ENCODE data around the gene SPOPL. TPM values are rescaled to one million over a fixed set of nuclear protein-coding genes. Genes with fewer than 3 reads are reported as not detected.

SPOPL gene
- total and polyA plus RNA-seq, 2 of the 4 experiments (the other 2 are of a cell fraction), result 4.8 to 20.3 TPM

GRCh38 chr2:138622613-138623012, 121.0 kb downstream of the SPOPL start:
- H3K4me2 ChIP-seq (ENCODE audit: low read depth, low read length), result no peak overlapping the region
- no peak overlapping the region for H3K9ac ChIP-seq (ENCODE audit: low read depth, low read length)
- BruUV-seq (replicated peaks), result no TSS peak
- H3K27ac ChIP-seq (ENCODE audit: insufficient read depth, low read length), result no peak overlapping the region
- H2BK20ac ChIP-seq (ENCODE audit: low read depth, low read length), result no peak overlapping the region
- no peak overlapping the region for H2AK9ac ChIP-seq (replicated peaks; ENCODE audit: low read depth, low read length, poor library complexity)
- POLR2A ChIA-PET (ENCODE audit: unreplicated experiment), result no interaction called here
- no peak overlapping the region for H3K23ac ChIP-seq (ENCODE audit: low read depth, low read length)
- no peaks in the 10 kb centered on the region for H3K9me1 ChIP-seq (ENCODE audit: insufficient read depth, low read length)
- H4K91ac ChIP-seq (ENCODE audit: insufficient read depth, low read depth, low read length), result no peak overlapping the region
- dilution Hi-C loops (cut with HindIII; ENCODE audit: low sequenced_read_pairs, unreplicated experiment), result no loop called here
- no peaks in the 10 kb centered on the region for H4K20me1 ChIP-seq (ENCODE audit: insufficient read depth, low read length)
- no peak overlapping the region for H2BK120ac ChIP-seq (ENCODE audit: low read depth, low read length)
- 63% methylated on average over 1 of the region's 3 CpGs; no CpG with 5 or more reads in 1 of the 2 experiments for WGBS, 2 experiments (ENCODE audit: extremely low coverage in 2 of 2, insufficient read length in 1 of 2)
- no peak overlapping the region for H2BK5ac ChIP-seq (ENCODE audit: low read depth, low read length, poor library complexity, severe bottlenecking)
- no peaks in the 10 kb centered on the region for H3K36me3 ChIP-seq (ENCODE audit: control insufficient read depth, insufficient read depth, low read length)
- H2BK15ac ChIP-seq (ENCODE audit: low read depth, low read length), result no peak overlapping the region
- no peak overlapping the region for H4K5ac ChIP-seq (ENCODE audit: low read depth, low read length)
- H2AK5ac ChIP-seq (ENCODE audit: low read depth, low read length), result no peak overlapping the region
- no peak overlapping the region for H3K14ac ChIP-seq (replicated peaks; ENCODE audit: low read depth, low read length)
- H3K4ac ChIP-seq (ENCODE audit: low read depth, low read length), result no peak overlapping the region
- DNase-seq (no peak), ATAC-seq (ENCODE audit: low read depth) (no peak)
- no peak overlapping the region for H3K56ac ChIP-seq (ENCODE audit: extremely low read depth, insufficient read depth, low read length)
- H4K8ac ChIP-seq (ENCODE audit: low read depth in 2 of 2, low read length in 2 of 2), result no peak overlapping the region
- H3K9me3 ChIP-seq (ENCODE audit: control insufficient read depth, insufficient read depth, low read length), result no peaks in the 10 kb centered on the region
- in situ Hi-C loops (cut with MboI; ENCODE audit: low sequenced_read_pairs), result no loop called here
- no peaks in the 10 kb centered on the region for H3K4me1 ChIP-seq (ENCODE audit: control insufficient read depth, insufficient read depth, low read length)
- no peaks in the 10 kb centered on the region for H3K79me1 ChIP-seq (ENCODE audit: low read depth in 1 of 2, low read length in 2 of 2)
- H3K18ac ChIP-seq (ENCODE audit: low read depth, low read length), result no peak overlapping the region
- H3K4me3 ChIP-seq (ENCODE audit: insufficient read depth, low read depth, low read length), result no peak overlapping the region
- intact Hi-C loops (cut with micrococcal nuclease), result no loop called here
- H3K27me3 ChIP-seq (ENCODE audit: control insufficient read depth, insufficient read depth, low read length), result peaks cover 3% of the 10 kb centered on the region
- TF ChIP-seq POLR2A (IDR thresholded peaks at IDR 0.05; ENCODE audit: low read depth, low read length) (no peak), NFE2L2 (IDR thresholded peaks at IDR 0.05; ENCODE audit: low read depth, low read length) (no peak)
- CTCF ChIA-PET, result no interaction called here
- H2AFZ ChIP-seq (replicated peaks; ENCODE audit: low read length, poor library complexity), result no peak overlapping the region
